ENCODE data around the gene ERGIC3. TPM values are rescaled to one million over a fixed set of nuclear protein-coding genes. Genes with fewer than 3 reads are reported as not detected.
"Not testable (repeated sequence)": the region's sequence is repeated elsewhere in the genome, so short reads cannot be mapped to it uniquely, and the experiment has no call there.

ERGIC3 gene
- total and polyA plus RNA-seq, 8 donors = 197 to 390 (median 365) TPM

GRCh38 chr20:35544436-35544835, 2.6 kb downstream of the ERGIC3 start:
- TF ChIP-seq CTCF (IDR thresholded peaks at IDR 0.05) = no peak
- ATAC-seq = no peak

GRCh38 chr20:35544941-35545340, 3.1 kb downstream of the ERGIC3 start:
- ATAC-seq; intact Hi-C loops (cut with DNase I); DNase-seq; H3K9me3 ChIP-seq; H3K4me3 ChIP-seq; H3K27ac ChIP-seq; H3K27me3 ChIP-seq: not testable (repeated sequence)
- Histone ChIP-seq H3K4me1 (peaks cover 12 to 16% of the 10 kb centered on the region in 2 donors), H3K36me3 (peaks cover 0 to 59% of the 10 kb centered on the region in 2 donors)

More at GRCh38 chr20:35544436-35544835, 2.6 kb downstream of the ERGIC3 start:
- H3K4me1 ChIP-seq = peaks cover 12 to 16% of the 10 kb centered on the region in 2 donors
- H3K27me3 ChIP-seq = no peaks in the 10 kb centered on the region
- no peak overlapping the region for H3K4me3 ChIP-seq
- H3K27ac ChIP-seq = no peak overlapping the region
- H3K36me3 ChIP-seq = peaks cover 0 to 54% of the 10 kb centered on the region in 2 donors
- no peak for DNase-seq
- no peaks in the 10 kb centered on the region for H3K9me3 ChIP-seq
- intact Hi-C loops (cut with DNase I) = no loop called here

- Histone ChIP-seq H3K4me3 (no peak overlapping the region), H3K27me3 (no peaks in the 10 kb centered on the region), H3K9me3 (no peaks in the 10 kb centered on the region), H3K27ac (no peak overlapping the region), H3K36me3 (peaks cover 0 to 71% of the 10 kb centered on the region in 2 donors), H3K4me1 (peaks cover 10 to 14% of the 10 kb centered on the region in 2 donors)
- intact Hi-C loops (cut with DNase I) = no loop called here
- no peak for ATAC-seq
- no peak for TF ChIP-seq CTCF (IDR thresholded peaks at IDR 0.05)
- no peak for DNase-seq
These were observed 4.2 kb downstream of the ERGIC3 start for GRCh38 chr20:35546127-35546526.

GRCh38 chr20:35547329-35547728, 5.5 kb downstream of the ERGIC3 start:
- no peak for ATAC-seq
- intact Hi-C loops (cut with DNase I) = no loop called here

GRCh38 chr20:35551503-35551902, 9.6 kb downstream of the ERGIC3 start:
- ATAC-seq (no peak), DNase-seq (peak in 2 of 4 donors; percentile 43 to 58)
- H3K27me3 ChIP-seq = no peaks in the 10 kb centered on the region
- H3K27ac ChIP-seq = no peak overlapping the region
- H3K4me3 ChIP-seq = no peak overlapping the region
- no peak for TF ChIP-seq CTCF (IDR thresholded peaks at IDR 0.05)
- peaks cover 0 to 99% of the 10 kb centered on the region in 2 donors for H3K36me3 ChIP-seq
- no peaks in the 10 kb centered on the region for H3K9me3 ChIP-seq
- intact Hi-C loops (cut with DNase I) = no loop called here
- no peaks in the 10 kb centered on the region for H3K4me1 ChIP-seq

More at GRCh38 chr20:35547329-35547728, 5.5 kb downstream of the ERGIC3 start:
- no peaks in the 10 kb centered on the region for H3K27me3 ChIP-seq
- TF ChIP-seq CTCF (IDR thresholded peaks at IDR 0.05) = no peak
- H3K36me3 ChIP-seq = peaks cover 0 to 83% of the 10 kb centered on the region in 2 donors
- no peak overlapping the region for H3K27ac ChIP-seq
- no peak overlapping the region for H3K4me3 ChIP-seq
- no peaks in the 10 kb centered on the region for H3K9me3 ChIP-seq
- DNase-seq = no peak
- H3K4me1 ChIP-seq = peaks cover 5 to 7% of the 10 kb centered on the region in 2 donors

GRCh38 chr20:35552914-35553313, 11.0 kb downstream of the ERGIC3 start:
- intact Hi-C loops (cut with DNase I) = no loop called here
- ATAC-seq (no peak), DNase-seq (no peak)
- Histone ChIP-seq H3K4me1 (no peaks in the 10 kb centered on the region), H3K36me3 (peaks cover 0 to 99% of the 10 kb centered on the region in 2 donors), H3K27me3 (no peaks in the 10 kb centered on the region), H3K9me3 (no peaks in the 10 kb centered on the region), H3K27ac (no peak overlapping the region), H3K4me3 (no peak overlapping the region)
- no peak for TF ChIP-seq CTCF (IDR thresholded peaks at IDR 0.05)

- DNase-seq; H3K4me3 ChIP-seq; H3K4me1 ChIP-seq; intact Hi-C loops (cut with DNase I); H3K27me3 ChIP-seq; ATAC-seq; H3K27ac ChIP-seq; H3K9me3 ChIP-seq: not testable (repeated sequence)
- H3K36me3 ChIP-seq = peaks cover 0 to 90% of the 10 kb centered on the region in 2 donors
These were observed 13.6 kb downstream of the ERGIC3 start for GRCh38 chr20:35555461-35555860.

Data from left lung (tissue), 10 donors.